Posterior cingulate gyrus (tissue), 11 donors: ENCODE results near the gene SSU72.
"Not testable (repeated sequence)": the region's sequence is repeated elsewhere in the genome, so short reads cannot be mapped to it uniquely, and the experiment has no call there.

Experiments
- DNase-seq, 10 donors: peaks; one replicate each; pipeline versions ENCODE4 v3.0.0 to v3.0.0-alpha.2; 2020 to 2021; ENCODE audit warnings: mixed read lengths in 3 of 10
- intact Hi-C: fragments of 100-400 bp; cut with DNase I; formaldehyde crosslinking; loops from one replicate; pipeline ENCODE4 v1.15.1; 2023

SSU72 gene

GRCh38 chr1:1534401-1535154 lies 40.1 kb downstream of the SSU72 start:
- intact Hi-C loops, result no loop called here
- peak in 1 of 10 donors; percentile 75 for DNase-seq

- intact Hi-C loops, result not testable (repeated sequence)
- peak in 1 of 10 donors; percentile 62 for DNase-seq
Observed at GRCh38 chr1:1533894-1534291, 40.8 kb downstream of the SSU72 start.

- intact Hi-C loops, DNase-seq: not testable (repeated sequence)
Observed at GRCh38 chr1:1533176-1533893, 41.3 kb downstream of the SSU72 start.

GRCh38 chr1:1531947-1532346 lies 42.7 kb downstream of the SSU72 start:
- intact Hi-C loops, result no loop called here
- DNase-seq, result no peak

GRCh38 chr1:1529936-1530335 lies 44.7 kb downstream of the SSU72 start:
- no peak for DNase-seq
- intact Hi-C loops, result no loop called here

GRCh38 chr1:1529321-1529720 lies 45.3 kb downstream of the SSU72 start:
- intact Hi-C loops, result no loop called here
- DNase-seq, result no peak

- no peak for DNase-seq
- intact Hi-C loops, result no loop called here
Observed at GRCh38 chr1:1528301-1529267, 46.1 kb downstream of the SSU72 start.

GRCh38 chr1:1527092-1527816 lies 47.4 kb downstream of the SSU72 start:
- intact Hi-C loops, result no loop called here
- DNase-seq, result no peak

GRCh38 chr1:1526476-1526875 lies 48.2 kb downstream of the SSU72 start:
- intact Hi-C loops, DNase-seq: not testable (repeated sequence)

- intact Hi-C loops, DNase-seq: not testable (repeated sequence)
Observed at GRCh38 chr1:1524750-1525383, 49.8 kb downstream of the SSU72 start.

GRCh38 chr1:1523651-1524050 lies 51.0 kb downstream of the SSU72 start:
- DNase-seq, result peak in 2 of 10 donors; percentile 40 to 89
- intact Hi-C loops, result not testable (repeated sequence)

- DNase-seq, result peak in 1 of 10 donors; percentile 55
- intact Hi-C loops, result not testable (repeated sequence)
Observed at GRCh38 chr1:1523226-1523625, 51.4 kb downstream of the SSU72 start.

- intact Hi-C loops, DNase-seq: not testable (repeated sequence)
Observed at GRCh38 chr1:1522536-1522935, 52.1 kb downstream of the SSU72 start.

GRCh38 chr1:1521331-1521730 lies 53.3 kb downstream of the SSU72 start:
- intact Hi-C loops, result no loop called here
- DNase-seq, result no peak

- intact Hi-C loops, result not testable (repeated sequence)
- peak in 1 of 10 donors; percentile 86 for DNase-seq
Observed at GRCh38 chr1:1519805-1520505, 54.7 kb downstream of the SSU72 start.

GRCh38 chr1:1518621-1519007 lies 56.0 kb downstream of the SSU72 start:
- peak in 1 of 10 donors; percentile 79 for DNase-seq
- intact Hi-C loops, result not testable (repeated sequence)

GRCh38 chr1:1517973-1518620 lies 56.6 kb downstream of the SSU72 start:
- no peak for DNase-seq
- intact Hi-C loops, result no loop called here

GRCh38 chr1:1516923-1517322 lies 57.7 kb downstream of the SSU72 start:
- DNase-seq, intact Hi-C loops: not testable (repeated sequence)
